Limb (tissue), 2 donors: Measurements from ENCODE around the gene SIK1.
"Not testable (repeated sequence)": the region's sequence is repeated elsewhere in the genome, so short reads cannot be mapped to it uniquely, and the experiment has no call there.

Experiments used
- DNase-seq, 2 donors: peaks; one replicate each; pipeline ENCODE4 v3.0.0-alpha.2; 2016; ENCODE audit errors: extremely low spot score in 2 of 2

The SIK1 gene

GRCh38 chr21:43398000-43398399, 28.9 kb downstream of the SIK1 start:
- DNase-seq = not testable (repeated sequence)

DNA sequence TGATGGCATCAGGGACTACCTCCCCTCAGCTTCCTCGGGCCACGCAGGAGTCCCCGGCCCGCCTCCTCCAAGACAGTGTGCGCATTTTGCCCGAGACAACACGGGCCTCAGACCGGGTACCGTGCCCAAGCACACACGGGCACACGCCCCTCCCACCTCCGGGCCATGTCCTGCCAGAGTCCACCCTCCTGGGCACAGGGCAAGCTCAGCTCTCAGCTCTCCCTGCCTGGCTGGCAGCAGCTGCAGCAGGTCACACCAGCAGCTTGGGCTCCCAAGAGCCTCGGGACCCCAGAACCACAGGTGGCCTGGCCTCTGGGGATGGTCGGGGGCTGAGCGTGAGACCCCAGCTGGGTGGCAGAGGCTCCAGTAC, 29.5 kb downstream of the SIK1 start:
- not testable (repeated sequence) for DNase-seq

DNA sequence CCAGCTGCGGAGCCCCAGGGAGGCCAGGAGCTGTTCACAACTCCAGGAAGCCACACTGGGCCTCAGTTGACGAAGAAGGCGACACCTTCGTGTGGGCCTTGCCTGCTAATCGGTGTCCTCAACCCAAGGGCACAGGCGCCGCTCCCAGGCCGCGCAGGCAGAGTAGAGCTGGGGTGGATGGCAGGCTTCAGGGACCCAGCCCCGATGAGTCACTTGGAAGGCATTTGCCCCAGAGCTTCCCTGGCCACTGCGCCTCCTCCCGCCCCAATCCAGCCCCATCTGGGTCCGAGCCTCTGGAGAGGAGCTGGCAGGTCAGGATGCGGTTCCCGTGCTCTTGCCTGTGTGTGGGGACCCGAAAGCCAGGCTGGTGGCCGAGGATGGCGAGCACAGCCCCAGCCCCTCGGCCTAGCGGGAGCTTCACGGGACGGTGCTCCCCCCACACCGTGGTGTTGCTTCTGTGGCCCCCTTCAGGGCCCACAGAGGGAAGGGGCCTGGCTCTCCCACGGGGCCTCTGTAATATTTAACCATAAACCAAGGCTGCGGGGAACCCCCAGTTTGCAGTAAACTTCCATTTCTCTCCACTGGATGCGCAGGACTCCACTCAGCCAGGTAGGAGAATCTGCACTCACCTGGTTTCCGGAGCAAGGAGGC, 30.0 kb downstream of the SIK1 start:
- DNase-seq = not testable (repeated sequence)

DNA sequence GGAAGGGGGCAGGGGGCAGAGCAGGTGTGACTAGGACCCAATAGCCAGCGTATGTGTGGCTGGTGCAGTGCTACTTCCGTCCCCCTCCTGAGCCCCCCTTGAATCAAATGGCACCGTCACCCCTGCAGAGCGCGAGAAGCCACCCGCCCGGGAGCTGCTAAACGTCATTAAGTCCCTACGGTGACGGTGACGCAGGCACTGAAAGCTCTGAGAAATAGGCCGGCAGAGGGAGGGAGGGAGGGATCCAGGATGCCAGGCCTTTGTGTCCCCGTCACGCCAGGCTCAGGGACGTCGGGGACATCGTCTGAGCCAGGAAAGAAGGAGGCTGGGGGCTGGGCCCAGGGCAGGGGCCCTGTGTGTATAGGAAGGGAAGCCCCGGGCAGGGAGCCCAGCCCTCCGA, 43.6 kb downstream of the SIK1 start:
- DNase-seq = not testable (repeated sequence)

DNA sequence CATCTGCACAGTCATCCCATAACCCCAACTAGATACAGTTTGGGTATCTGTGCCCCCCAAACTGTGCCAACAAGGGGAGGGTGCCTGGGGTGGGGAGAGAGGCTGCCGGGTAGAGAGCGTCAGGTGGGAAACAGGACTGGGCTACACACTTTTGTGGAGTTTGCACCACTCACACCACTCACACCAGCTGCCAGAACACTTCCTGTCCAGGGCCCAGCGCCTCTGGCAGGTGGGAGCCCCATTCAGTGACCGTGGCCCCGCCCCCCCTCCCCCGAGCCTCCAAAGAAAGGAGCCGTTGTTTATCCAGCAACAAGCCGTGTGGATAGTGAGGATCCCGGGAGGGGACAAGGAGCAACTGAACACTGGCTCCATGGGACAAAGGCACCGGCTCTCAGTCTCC, 44.0 kb downstream of the SIK1 start:
- DNase-seq = not testable (repeated sequence)

GRCh38 chr21:43380852-43381533, 45.9 kb downstream of the SIK1 start:
- not testable (repeated sequence) for DNase-seq

DNA sequence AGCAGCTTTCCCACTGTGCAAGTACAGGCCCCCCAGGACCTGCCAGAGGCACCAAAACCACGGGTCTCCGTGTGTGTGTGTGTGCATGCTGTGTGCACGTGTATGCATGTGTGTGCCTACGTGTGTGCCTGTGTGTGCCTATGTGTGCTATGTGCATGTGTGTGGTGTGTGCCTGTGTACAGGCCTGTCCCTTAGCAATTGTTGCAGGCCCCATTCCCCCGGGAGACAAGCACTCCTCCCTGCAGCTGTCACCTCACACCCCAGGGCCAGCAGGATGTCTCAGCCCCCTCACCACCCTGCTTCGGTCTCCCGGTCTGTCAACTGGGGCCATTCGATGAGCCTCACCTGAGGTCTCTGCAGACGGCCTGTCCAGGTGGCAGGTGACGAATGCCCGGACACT, 46.6 kb downstream of the SIK1 start:
- DNase-seq = not testable (repeated sequence)

DNA sequence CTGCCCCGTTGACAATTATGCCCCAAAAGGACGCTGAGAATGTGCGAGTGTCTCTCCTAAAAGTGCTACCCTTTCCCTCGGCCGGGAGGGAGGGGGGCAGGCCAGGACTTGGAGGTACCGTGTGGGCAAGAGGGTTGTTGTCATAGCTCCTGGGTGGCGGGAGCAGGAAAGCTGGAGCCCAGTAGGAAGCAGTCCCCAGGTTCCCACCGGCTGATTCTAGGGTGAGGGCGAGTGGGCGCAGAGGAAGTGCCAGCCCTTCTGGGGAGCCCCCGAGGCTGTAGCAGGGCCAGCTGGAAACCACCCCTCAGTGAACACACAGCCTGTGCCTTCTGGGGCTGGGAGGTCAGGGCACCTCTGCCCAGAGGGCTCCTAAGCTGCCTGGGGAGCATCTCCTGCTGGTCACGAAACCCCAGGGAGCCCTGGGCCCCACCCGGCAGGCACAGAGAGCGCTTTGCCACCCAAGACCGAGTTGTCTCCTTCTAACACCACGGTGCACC, 47.3 kb downstream of the SIK1 start:
- not testable (repeated sequence) for DNase-seq

GRCh38 chr21:43376478-43376882, 50.5 kb downstream of the SIK1 start:
- no peak for DNase-seq

DNA sequence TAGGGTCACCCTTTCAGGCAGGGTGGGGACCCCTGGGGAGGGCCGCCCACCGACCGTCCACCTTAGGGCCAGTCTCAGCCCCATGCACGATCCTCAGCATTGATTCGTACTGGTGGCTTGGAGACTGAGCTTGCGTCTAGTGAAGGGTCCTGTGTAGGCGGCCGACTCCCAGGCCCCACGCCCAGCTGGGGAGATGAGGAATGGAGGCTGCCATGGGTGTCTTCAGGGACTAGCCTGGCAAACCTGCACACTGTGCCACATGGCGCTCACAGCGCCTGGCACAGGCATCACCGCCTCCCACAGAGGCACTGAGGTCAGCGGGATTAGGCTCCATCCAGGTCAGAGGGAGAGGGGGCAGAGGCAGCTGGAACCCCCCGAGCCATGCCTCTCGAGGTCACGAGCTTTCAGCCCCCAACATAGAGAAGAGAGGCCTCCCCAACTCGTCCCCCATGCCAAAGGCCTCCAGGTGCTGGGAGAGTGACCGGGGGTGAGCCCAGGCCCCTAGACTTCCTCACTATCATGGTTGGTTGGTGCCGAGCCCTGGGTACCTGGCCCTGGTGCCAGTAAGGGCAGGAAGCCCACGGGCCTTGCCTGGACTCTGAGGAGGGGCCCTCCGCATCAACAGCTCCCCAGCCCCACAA, 51.0 kb downstream of the SIK1 start:
- no peak for DNase-seq

GRCh38 chr21:43375006-43375836, 51.7 kb downstream of the SIK1 start:
- no peak for DNase-seq

GRCh38 chr21:43374228-43374885, 52.6 kb downstream of the SIK1 start:
- DNase-seq = no peak

GRCh38 chr21:43373362-43374227, 53.3 kb downstream of the SIK1 start:
- no peak for DNase-seq

DNA sequence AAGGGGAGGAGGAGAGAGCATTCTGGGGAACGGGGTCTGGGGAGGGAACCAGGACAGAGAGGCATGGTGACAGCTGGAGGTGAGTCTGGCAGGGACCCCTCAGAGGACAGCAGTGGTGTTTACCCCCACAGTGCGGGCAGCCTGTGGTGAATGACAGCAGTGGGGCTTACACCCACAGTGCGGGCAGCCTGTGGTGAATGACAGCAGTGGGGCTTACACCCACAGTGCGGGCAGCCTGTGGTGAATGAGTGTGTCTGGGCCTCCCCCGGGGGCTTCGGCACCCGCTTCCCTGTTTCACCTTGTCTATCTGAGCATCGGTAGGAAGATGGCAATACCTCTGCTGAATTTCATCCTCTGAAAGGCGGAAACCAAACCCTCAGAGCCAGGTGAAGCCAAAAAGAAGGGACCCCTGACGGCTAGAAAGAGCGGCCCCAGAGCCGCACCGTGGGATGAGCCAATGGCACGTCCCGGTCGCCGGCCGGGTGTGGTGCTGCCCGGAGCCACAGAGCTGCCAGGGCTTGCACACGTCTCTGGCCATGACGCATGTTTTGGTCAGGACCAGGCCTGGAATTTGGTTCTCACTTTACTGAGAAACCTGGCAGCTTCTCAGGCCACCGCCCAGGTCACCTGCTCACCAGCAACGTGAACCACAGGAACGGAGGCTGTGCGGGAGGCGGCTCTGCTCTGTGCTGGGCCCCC, 54.1 kb downstream of the SIK1 start:
- DNase-seq = no peak

GRCh38 chr21:43371786-43372185, 55.1 kb downstream of the SIK1 start:
- no peak for DNase-seq

DNA sequence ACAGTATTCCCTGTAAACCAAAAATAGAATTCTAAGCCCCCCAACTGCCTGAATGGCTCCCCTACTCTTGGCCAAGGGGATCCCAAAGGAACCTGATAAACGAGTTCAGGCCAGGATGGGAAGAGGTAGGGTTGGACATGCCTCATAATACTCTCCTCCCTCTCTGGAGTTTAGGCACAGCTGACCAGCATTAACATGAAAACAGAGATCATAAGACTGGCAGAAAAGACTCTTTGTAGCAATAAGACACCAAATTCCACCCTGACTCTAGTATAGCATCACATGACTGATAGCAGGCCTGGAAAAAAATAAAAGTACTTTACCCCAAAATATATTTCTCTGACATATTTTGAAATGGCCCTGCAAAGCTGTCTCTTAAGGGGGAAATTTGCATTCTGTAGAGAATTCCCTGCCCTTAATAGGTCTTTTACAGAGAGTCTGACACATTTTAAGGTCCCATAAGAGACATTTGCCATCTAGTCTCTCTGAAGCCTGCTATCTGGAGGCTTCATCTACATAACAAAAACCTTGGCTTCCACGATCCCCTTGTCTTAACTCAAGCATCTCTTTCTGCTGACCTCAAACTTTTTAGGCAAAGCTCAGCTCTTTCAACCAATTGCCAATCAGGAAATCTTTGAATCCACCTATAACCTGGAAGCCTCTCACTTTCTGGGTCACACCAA, 55.9 kb downstream of the SIK1 start:
- no peak for DNase-seq

DNA sequence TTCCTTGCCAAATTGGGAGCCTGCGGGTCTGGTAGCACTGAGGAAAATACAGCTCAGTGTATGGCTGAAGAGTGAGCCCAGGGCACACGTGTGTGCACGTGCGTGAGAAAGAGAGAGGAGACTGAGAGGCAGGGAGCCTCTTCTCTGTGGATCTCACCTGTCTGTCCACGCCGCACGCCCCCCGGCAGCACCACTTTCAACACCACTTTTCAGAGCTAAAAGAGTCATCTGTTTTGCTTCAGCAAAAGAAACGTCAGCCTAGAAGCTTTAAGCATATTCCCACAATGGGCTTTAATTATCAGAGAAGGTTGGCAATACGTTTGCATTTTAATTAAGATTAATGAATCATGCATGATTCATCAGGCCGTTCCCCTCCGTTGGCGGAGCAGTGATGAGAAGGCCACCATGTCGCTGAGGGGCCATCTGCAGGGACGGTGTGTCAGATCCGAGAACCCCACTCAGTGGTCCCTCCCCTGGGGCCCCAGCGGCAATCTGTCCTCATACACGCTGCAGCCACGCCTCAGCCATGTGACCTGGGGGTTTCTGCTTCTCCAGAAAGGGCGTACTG, 56.8 kb downstream of the SIK1 start:
- no peak for DNase-seq

- no peak for DNase-seq
Observed at GRCh38 chr21:43369596-43370090, 57.3 kb downstream of the SIK1 start.
